Measurements from ENCODE around the gene KRTAP22-1.

Gene KRTAP22-1

DNA sequence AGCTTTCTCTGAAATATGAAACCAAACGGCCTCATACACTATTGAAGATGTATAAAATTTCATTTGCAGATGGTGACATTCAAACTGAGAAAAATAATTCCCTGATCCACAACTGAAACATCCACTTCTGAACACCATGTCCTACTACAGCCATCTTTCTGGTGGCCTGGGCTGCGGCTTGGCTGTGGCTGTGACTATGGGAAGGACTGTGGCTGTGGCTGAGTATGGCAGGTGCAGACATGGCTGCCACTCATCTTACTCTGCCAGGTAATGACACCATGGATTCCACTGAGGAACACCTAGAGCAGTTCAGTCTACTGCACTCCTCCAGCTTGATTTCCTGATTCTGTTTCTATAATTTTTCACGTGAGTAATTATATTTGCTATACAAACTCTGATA lies 19.6 kb downstream of the KRTAP22-1 start, which contains the start of gene KRTAP20-4:
Gene KRTAP20-4, plus strand, starts transcription at position 106 of the 400 bp plus-strand sequence.
- TF ChIP-seq, protein P1, sequence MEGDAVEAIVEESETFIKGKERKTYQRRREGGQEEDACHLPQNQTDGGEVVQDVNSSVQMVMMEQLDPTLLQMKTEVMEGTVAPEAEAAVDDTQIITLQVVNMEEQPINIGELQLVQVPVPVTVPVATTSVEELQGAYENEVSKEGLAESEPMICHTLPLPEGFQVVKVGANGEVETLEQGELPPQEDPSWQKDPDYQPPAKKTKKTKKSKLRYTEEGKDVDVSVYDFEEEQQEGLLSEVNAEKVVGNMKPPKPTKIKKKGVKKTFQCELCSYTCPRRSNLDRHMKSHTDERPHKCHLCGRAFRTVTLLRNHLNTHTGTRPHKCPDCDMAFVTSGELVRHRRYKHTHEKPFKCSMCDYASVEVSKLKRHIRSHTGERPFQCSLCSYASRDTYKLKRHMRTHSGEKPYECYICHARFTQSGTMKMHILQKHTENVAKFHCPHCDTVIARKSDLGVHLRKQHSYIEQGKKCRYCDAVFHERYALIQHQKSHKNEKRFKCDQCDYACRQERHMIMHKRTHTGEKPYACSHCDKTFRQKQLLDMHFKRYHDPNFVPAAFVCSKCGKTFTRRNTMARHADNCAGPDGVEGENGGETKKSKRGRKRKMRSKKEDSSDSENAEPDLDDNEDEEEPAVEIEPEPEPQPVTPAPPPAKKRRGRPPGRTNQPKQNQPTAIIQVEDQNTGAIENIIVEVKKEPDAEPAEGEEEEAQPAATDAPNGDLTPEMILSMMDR (IDR thresholded peaks at IDR 0.05), result no peak
- Histone ChIP-seq H3K27ac (no peak within 1 kb of the TSS), H3K4me3 (no peak within 1 kb of the TSS)
- no peak for DNase-seq (ENCODE audit: low spot score)

DNA sequence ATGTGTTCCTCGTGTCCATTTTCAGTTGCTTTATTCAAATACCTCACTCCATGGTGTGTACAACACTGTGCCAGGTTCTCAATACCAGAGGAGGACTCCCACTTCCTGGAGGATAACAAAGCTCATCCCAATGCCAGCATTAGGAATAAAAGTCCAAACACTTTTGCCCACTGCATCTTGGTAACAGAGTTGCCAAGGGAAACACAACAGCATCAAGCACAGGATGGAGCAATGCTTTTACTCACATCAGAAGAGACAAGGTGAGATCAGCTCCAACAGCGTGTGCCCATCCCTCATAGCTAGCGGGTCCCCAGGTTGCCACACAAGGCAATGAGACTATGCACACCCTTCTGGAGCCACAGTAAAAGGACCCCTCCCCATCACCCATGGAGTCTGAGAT lies 22.5 kb downstream of the KRTAP22-1 start:
- H3K27ac ChIP-seq, result no peak overlapping the region
- DNase-seq (ENCODE audit: low spot score), result no peak
- TF ChIP-seq, protein P1 (IDR thresholded peaks at IDR 0.05), result no peak
- H3K4me3 ChIP-seq, result no peak overlapping the region

DNA sequence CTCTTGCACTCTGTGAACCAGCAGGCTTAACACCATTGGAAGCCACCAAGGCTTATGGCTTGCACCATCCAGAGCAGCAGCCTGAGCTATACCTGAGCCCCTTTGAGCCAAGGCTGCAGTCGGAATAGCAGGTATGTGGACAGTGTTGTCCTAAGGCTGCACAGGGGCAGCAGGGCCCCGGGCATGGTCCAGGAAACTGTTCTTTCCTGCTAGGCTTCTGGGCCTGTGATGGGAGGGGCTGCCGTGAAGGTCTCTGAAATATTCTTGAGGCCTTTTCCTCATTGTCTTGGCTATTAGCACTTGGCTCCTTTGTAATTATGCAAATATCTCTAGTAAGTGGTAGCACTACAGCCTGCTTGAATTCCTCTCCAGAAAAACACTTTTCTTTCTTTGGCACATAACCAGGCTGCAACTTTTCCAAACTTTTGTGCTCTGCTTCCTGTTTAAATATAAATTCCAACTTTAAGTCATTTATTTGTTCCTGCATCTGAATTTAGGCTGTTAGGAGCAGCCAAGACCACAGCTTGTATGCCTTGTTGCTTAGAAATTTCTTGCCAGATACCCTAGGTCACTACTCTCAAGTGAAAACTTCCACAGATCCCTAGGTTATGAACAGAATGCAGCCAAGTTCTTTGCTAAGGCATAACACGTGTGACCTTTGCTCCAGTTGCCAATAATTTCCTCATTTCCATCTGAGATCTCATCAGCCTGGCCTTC lies 24.7 kb downstream of the KRTAP22-1 start:
- TF ChIP-seq, protein P1 (IDR thresholded peaks at IDR 0.05), result no peak
- Histone ChIP-seq H3K4me3 (no peak overlapping the region), H3K27ac (no peak overlapping the region)
- no peak for DNase-seq (ENCODE audit: low spot score)

DNA sequence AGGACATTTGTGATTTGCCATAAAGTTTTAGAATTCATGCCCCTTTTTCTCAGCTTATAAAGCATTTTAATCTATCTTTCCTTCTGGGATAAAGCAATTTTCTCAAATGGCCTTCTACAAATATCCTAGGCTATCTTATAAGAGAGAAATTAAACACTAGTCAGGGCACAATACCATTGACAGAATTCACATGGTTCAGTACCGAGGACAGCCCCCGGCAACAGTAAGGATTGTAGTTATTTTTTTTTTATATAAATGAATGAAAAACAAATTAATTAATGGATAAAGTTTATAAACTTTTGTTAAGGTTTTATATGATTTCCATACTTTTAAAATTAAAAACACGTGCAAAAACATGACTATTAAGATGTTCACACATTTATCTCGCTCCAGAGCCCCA lies 27.2 kb downstream of the KRTAP22-1 start:
- Histone ChIP-seq H3K27ac (no peak overlapping the region), H3K4me3 (no peak overlapping the region)
- DNase-seq (ENCODE audit: low spot score), result no peak
- TF ChIP-seq, protein P1 (IDR thresholded peaks at IDR 0.05), result no peak

DNA sequence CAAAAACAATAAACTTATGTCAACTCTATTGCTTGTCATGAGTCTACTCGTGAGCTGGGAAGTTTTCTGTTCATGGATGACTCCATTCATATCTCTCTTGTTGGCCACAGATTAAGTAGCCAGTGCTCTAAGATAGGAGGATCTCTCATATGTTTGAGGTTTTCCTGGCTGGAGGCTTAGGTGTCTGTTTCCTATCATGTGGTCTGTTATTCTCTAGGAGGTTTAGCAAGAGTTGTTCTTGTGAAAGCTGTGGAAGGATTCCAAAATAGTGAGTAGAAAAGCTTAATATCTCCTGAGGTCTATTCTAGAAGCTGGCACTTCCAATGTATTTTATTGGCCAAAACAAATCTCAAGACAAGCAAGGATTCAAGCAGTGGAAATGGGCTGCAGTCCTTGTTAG lies 28.3 kb downstream of the KRTAP22-1 start:
- TF ChIP-seq, protein P1 (IDR thresholded peaks at IDR 0.05), result no peak
- Histone ChIP-seq H3K4me3 (no peak overlapping the region), H3K27ac (no peak overlapping the region)
- no peak for DNase-seq (ENCODE audit: low spot score)

DNA sequence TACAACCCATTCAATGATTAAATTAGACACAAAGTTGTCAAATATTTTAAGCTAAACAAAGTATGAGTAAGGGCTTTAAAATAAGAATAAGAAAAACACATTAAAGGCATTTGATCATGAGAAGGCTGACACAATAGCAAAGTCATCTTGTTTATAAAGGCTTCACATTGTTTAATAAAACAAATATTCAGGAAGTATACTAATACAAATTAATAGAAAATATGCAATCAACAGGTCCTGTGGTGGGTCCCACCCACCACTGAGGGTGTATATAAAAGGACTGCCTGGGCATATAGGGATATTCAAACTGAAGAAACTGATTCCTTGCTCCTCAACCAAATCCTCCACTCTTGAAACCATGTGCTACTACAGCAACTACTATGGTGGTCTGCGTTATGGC lies 34.0 kb downstream of the KRTAP22-1 start, which contains the start of gene KRTAP20-2:
Gene KRTAP20-2, plus strand, starts transcription at position 301 of the 400 bp plus-strand sequence. Its CDS starts 58 bp downstream, at position 359.
- TF ChIP-seq, protein P1 (IDR thresholded peaks at IDR 0.05), result no peak
- no peak for DNase-seq (ENCODE audit: low spot score)
- no peak within 1 kb of the TSS for H3K27ac ChIP-seq
- no peak within 1 kb of the TSS for H3K4me3 ChIP-seq

DNA sequence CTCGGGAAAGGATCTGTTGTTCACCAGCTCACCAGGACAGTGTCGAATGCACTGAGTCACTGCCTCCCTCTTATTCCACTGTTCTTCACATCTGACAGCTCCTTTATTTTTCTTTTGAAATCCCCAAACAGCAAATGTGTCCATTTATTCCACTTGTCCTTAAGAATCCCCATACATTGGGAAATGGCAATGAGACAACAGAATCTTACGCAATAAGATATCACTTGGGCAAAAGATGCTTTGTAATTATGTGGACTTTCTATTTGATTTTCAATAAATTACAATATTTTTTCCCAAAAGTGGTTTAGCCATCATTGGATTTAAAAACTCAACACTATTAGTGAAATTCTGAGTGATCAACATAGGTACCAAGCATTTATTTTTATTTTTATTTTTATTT lies 37.8 kb downstream of the KRTAP22-1 start:
- TF ChIP-seq, protein P1 (IDR thresholded peaks at IDR 0.05), result no peak
- H3K27ac ChIP-seq, result no peak overlapping the region

More for the DNA sequence above, 37.8 kb downstream of the KRTAP22-1 start:
- DNase-seq (ENCODE audit: low spot score), result no peak
- H3K4me3 ChIP-seq, result no peak overlapping the region
